Measurements from ENCODE around the gene STRIT1.
"Not testable (repeated sequence)": the region's sequence is repeated elsewhere in the genome, so short reads cannot be mapped to it uniquely, and the experiment has no call there.

- TF ChIP-seq, protein P1, sequence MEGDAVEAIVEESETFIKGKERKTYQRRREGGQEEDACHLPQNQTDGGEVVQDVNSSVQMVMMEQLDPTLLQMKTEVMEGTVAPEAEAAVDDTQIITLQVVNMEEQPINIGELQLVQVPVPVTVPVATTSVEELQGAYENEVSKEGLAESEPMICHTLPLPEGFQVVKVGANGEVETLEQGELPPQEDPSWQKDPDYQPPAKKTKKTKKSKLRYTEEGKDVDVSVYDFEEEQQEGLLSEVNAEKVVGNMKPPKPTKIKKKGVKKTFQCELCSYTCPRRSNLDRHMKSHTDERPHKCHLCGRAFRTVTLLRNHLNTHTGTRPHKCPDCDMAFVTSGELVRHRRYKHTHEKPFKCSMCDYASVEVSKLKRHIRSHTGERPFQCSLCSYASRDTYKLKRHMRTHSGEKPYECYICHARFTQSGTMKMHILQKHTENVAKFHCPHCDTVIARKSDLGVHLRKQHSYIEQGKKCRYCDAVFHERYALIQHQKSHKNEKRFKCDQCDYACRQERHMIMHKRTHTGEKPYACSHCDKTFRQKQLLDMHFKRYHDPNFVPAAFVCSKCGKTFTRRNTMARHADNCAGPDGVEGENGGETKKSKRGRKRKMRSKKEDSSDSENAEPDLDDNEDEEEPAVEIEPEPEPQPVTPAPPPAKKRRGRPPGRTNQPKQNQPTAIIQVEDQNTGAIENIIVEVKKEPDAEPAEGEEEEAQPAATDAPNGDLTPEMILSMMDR (IDR thresholded peaks at IDR 0.05) = not testable (repeated sequence)
- TF ChIP-seq POLR2A (IDR thresholded peaks at IDR 0.05) = not testable (repeated sequence)
Measured at GRCh38 chr3:155262855-155263254, 30.6 kb downstream of the STRIT1 start.

Measured in ovary (tissue), 3 donors.